Lung microvascular endothelial cell (primary cell): Measurements from ENCODE around the gene SMIM41. TPM values are rescaled to one million over a fixed set of nuclear protein-coding genes. Genes with fewer than 3 reads are reported as not detected.

ENCODE experiments used
- DNase-seq, 2 donors: peaks; one replicate each; pipeline versions ENCODE4 v3.0.0 to v3.0.0-alpha.2; 2010; ENCODE audit warnings: low read depth in 2 of 2
- total RNA-seq: library from RNA; depleted of rRNA; stranded (reverse); fragments of >200 nt; gene quantifications from 2 replicates; pipeline ENCODE4 v1.2.1, GENCODE V29; 2014

The SMIM41 gene
- total RNA-seq, 1 donor from 2014 or later: not detected

DNA sequence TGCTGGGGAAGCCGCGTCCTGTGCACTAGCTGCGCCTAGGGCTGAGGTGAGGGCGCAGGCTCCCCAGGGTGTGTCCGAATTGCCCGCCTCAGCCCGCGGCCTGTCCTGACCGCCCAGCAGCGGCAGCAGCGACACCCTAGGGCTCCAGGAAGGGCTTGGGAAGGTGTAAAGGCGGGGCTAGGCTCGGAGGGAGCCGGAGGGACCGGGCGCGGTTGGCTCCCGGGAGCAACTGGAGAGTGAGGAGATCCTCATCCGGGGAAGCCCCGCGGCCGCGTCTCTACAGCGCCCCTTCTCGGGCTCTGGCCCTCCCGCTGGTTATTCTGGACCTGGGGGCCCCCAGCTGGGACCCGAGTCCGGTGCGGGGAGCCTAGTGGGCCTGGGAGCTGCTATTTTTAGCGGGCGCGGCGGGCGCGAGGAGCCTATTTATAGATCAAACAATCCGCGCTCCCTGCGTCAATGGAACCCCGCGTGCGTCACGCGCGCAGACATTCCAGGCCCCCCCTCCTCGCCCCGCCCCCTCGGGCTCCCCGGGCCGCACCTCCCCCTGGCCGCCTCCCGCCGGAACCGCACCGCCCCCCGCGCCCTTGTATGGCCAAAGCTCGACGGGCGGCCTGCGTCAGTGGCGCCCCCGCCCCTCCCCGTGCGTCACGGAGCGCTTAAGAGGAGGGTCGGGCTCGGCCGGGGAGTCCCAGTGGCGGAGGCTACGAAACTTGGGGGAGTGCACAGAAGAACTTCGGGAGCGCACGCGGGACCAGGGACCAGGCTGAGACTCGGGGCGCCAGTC is 28.6 kb upstream of the SMIM41 start, which contains the start of gene NR4A1:
Gene NR4A1 (plus strand): TSS at position 685 of the 784 bp plus-strand sequence. CDS start 2,887 bp downstream, outside the sequence.
- DNase-seq: peak; percentile 97 to 98

DNA sequence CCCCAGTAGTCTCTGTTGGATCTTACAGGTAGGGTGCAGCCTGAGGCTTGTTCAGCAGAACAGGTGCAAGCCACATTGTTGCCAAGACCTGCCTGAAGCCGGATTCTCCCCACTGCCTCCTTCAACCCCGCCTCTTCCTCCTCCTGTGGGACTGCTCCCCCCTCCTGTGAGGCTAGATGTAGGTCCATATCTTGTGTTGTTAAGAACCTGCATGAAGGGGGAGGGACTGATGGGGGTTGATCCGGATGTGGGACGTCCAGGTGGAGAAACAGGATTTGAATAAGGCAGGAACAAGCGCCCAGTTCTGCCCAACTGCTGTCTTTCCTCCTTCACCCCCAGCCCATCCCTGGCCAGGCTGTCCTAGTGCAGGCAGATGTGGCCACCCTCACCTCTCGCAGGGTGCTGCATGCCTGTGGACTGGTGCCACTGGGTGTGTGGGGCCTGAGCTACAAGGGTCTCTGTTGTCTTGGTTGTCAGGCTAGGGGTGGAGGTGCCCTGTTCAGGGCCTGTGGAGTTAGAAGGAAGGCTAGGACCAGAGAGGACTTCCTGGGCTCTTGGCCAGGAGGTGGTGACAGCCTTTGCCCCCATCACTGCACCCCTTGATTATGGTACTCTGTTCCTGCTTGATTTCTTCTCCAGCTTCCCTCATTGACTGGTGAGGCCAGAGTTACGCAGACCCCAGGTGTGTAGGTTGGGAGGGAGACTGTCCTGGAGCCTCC is 26.9 kb upstream of the SMIM41 start:
- no peak for DNase-seq

GRCh38 chr12:52053536-52054209 is 25.8 kb upstream of the SMIM41 start:
- no peak for DNase-seq

GRCh38 chr12:52054231-52054832 is 25.2 kb upstream of the SMIM41 start:
- no peak for DNase-seq

DNA sequence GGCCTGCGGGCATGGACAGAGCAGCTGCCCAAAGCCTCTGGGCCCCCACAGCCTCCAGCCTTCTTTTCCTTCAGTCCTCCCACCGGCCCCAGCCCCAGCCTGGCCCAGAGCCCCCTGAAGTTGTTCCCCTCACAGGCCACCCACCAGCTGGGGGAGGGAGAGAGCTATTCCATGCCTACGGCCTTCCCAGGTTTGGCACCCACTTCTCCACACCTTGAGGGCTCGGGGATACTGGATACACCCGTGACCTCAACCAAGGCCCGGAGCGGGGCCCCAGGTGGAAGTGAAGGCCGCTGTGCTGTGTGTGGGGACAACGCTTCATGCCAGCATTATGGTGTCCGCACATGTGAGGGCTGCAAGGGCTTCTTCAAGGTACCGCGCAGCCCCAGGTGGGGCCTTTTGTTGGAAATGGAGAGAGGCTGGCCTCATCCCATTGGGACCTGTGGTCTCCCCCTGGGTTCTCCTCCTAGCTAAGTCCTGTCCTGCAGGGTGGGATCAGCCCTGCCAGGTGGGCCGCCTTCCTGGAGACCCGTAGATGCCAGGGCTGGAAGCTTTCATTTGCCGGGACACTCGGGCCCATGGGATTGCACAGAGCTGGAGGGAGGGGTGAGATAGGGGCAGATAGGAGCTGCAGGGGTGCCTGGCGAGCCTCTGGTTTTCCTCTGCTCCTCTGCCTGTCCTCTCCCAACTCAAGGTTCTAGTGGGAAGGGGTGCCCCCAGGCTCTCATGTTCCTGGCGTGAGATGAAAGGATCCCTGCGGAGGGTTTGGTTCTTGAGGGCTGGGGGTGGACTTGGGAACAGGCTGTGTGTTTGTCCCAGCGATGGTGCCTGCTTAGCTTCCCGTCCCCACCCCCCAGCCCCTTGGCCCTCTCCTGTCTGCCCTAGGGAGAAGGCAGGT is 24.4 kb upstream of the SMIM41 start:
- no peak for DNase-seq

DNA sequence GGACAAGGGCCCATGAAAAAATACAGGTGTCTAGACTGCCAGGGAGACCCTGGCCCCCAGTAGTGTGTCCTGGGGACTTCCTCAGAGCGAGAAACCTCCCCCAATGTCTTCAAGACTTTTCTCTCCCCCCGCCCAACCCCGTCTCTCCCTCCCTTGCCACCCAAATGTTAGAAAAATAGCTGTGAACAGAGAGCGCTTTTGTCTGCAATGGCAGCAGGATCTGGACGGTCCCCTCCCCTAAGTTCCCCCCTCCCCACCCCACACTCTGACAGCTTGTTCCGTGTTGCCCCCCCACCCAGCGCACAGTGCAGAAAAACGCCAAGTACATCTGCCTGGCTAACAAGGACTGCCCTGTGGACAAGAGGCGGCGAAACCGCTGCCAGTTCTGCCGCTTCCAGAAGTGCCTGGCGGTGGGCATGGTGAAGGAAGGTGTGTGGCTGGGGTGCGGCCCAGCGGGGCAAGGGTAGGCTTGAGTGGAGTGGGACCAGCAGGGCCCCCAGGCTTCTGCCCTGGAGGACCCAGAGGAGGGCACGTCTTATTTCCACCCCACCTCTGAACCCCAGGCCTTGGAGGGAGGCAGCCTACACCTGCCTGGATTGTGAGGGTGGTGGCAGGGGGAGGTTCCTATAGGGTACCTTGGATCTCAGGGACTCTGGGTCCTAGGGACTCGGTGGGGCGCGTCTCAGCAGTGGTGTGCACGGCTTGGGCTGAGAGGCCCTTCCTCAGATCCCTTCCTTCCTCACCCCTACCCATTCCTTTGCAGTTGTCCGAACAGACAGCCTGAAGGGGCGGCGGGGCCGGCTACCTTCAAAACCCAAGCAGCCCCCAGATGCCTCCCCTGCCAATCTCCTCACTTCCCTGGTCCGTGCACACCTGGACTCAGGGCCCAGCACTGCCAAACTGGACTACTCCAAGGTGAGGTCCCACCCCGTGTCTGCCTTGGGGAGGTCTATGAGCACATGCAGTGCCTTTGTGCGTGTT is 23.5 kb upstream of the SMIM41 start:
- no peak for DNase-seq

DNA sequence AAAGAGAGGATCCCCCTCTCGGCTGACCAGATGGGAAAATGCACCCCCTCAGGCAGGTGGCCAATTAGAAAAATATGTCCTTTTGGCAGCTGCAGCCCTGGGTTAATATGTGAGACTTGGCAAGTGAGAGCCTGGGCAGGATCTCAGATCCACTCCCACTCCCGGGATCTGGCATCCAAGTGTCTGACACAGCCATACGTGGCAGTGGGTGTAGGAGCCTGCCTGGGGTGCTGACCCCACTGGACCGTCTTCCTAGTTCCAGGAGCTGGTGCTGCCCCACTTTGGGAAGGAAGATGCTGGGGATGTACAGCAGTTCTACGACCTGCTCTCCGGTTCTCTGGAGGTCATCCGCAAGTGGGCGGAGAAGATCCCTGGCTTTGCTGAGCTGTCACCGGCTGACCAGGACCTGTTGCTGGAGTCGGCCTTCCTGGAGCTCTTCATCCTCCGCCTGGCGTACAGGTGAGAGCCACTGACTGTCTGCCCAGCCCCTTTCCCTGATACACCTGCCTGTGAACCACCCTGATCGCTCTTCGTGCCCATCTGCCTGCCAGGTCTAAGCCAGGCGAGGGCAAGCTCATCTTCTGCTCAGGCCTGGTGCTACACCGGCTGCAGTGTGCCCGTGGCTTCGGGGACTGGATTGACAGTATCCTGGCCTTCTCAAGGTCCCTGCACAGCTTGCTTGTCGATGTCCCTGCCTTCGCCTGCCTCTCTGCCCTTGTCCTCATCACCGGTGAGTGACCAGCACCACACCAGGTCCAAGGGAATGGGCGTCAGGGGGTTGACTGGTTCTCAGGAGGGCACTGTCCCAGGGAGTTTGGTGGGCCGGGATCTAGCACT is 22.5 kb upstream of the SMIM41 start:
- DNase-seq: no peak

DNA sequence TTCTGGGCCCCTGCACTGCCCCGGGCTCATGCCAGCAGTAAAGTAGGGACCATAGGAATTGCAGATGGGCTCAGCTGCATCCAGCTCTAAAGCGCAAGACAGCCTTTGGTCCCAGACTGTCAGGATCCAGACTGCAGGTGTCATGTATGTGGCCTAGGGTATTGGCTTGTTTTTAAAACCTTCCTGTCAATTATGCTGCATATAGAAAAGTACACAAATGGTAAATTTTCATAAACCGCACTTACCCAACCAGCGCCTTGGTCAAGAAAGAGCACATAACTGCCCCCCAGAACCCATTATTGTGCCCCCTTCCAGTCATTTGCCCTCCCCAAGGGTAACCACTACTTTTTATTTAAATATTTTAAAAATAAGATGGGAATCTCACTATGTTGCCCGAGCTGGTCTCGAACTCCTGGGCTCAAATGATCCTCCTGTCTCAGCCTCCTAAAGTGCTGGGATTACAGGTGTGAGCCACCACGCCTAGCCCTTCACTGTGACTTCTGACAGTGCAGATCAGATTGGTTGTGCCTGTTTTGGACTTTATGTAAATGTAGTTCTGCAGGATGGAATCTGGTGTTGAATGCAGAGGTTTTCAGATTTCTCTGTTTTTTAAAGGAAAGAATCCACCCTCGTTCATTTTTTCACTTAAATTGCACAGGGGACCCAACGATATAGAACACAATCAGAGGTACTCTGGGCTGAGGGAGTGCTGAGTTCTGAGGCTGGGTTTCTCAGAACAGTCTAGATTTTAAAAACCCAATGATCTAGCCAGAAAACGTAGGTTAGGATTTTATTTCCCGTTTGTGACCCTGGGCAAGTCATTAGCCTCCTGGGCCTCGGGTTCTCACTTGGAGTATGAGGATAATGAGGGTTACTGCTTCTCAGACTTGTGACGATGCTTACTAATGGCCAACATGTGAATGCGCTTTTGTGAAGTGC is 21.6 kb upstream of the SMIM41 start:
- no peak for DNase-seq

DNA sequence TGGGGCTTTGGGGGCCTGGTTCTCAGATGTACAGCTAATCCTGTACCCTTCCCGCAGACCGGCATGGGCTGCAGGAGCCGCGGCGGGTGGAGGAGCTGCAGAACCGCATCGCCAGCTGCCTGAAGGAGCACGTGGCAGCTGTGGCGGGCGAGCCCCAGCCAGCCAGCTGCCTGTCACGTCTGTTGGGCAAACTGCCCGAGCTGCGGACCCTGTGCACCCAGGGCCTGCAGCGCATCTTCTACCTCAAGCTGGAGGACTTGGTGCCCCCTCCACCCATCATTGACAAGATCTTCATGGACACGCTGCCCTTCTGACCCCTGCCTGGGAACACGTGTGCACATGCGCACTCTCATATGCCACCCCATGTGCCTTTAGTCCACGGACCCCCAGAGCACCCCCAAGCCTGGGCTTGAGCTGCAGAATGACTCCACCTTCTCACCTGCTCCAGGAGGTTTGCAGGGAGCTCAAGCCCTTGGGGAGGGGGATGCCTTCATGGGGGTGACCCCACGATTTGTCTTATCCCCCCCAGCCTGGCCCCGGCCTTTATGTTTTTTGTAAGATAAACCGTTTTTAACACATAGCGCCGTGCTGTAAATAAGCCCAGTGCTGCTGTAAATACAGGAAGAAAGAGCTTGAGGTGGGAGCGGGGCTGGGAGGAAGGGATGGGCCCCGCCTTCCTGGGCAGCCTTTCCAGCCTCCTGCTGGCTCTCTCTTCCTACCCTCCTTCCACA is 20.7 kb upstream of the SMIM41 start:
- DNase-seq: no peak

DNA sequence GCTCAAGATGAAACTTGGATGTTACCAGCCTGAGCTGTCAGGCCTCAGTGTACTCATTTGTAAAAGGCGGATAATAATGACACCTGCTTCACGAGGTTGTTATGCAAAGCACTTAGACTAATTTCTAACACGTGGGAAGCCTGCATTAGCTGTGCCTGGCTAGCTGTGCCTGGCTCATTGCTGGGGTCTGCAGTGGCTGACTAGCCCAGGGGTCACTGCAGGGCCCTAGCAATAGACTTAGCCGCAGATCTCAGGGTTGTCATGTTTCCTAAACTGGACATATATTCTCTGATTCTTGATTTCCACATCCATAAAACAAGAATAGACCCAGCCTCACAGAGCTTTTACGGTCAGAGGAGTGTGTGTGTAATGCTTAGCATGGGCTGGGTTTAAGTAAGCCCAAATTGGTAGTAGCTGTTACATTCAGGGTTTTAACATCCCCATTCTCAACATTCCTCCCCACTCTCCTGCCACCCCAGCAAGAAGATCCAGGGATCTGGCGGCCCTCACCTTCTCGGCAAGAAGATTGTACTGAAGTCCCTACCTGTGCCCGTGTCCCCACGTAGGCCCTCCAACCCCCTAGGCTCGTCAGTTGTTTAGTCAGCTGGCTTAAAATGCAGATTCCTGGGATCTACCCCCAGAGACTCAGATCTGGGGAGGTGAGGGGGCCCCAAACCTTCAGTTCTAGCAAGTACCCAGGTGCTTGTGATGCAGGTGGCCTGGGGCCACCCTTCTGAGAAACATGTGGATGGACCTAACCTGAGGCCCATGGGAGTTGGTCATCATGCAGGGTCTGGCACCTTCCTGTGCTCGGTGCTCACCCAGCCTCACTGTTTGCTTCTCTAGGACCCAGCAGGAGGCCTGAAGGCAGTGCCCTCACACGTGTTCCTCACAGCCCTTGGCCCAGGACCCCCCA is 19.7 kb upstream of the SMIM41 start:
- DNase-seq: no peak

DNA sequence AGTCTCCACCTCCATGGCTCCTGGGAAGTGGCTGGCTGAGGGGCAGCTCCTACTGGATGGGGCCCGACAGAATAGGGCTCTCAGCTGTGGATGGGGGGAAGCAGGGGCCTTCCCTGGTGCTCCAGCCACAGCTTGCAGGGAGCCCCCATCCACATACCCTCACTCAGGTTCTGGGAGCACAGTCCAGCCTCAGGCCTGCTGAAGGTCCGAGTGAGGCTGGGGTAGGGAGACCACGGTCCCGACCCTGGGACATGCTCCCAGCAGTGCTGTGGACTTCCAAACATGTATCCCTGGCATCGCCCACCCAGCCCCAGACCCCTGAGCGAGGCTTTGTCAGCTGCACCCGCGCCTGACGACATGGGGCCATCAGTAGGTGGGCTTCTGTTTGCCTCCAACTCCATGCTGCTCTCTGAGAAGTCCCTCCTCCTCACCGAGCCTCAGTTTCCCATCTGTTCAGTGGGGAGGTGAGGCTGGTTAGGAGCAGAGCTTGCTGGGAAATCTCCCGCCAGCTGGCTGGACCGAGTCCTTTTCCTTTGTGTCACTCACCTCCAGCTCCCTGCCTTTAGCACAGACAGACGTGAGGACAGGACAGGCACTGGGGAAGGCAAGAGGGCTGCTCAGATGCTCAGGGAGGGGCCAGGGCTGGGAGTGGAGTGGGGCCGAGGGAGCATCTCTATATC is 18.9 kb upstream of the SMIM41 start:
- DNase-seq: no peak

DNA sequence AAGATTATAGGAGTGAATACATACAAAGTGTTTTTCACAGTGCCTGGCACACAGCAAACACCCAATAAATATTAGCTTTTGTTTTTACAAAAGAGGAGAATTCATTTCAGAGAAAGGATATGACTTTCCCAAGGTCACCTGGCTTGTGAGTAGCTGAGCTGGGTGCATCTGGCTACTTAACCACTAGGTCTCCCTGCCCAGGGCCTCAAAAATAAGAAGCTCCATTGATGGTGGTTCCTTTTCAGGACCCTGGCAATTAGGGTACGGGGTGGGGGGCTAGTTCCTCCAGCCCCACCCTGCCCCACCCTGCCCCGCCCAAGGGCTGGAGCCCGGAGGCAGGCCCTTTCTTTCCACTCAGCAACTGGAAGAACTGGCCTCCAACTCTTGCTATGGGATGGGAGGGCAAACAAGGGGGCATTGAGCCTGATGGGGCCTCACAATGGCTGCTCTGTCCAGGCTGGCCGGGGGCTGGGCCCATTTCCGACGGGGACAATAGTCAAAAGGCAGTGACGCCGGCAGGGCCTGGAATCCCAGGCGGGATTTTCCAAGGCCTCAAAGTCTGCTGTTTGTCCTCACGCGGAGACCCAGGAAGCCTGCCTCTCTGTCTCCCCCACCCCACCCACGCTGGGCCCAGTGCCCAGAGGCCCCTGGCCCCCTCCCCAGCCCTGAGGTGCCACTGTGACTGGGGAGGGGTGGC is 17.9 kb upstream of the SMIM41 start:
- no peak for DNase-seq

- no peak for DNase-seq
Observed at GRCh38 chr12:52062167-52063081, 17.1 kb upstream of the SMIM41 start.
